HG02938 (cell line): ENCODE data around the gene BORCS5.
"Not testable (repeated sequence)": the region's sequence is repeated elsewhere in the genome, so short reads cannot be mapped to it uniquely, and the experiment has no call there.

Experiments
- ATAC-seq: cut with Tn5 transposase; IDR thresholded peaks from one replicate; pipeline ENCODE4 v1.9.1; 2021; ENCODE audit warnings: mild to moderate bottlenecking, moderate library complexity; ENCODE audit not compliant: unreplicated experiment

Gene BORCS5

GRCh38 chr12:12481631-12482030 lies 124.8 kb downstream of the BORCS5 start:
- ATAC-seq: no peak

DNA sequence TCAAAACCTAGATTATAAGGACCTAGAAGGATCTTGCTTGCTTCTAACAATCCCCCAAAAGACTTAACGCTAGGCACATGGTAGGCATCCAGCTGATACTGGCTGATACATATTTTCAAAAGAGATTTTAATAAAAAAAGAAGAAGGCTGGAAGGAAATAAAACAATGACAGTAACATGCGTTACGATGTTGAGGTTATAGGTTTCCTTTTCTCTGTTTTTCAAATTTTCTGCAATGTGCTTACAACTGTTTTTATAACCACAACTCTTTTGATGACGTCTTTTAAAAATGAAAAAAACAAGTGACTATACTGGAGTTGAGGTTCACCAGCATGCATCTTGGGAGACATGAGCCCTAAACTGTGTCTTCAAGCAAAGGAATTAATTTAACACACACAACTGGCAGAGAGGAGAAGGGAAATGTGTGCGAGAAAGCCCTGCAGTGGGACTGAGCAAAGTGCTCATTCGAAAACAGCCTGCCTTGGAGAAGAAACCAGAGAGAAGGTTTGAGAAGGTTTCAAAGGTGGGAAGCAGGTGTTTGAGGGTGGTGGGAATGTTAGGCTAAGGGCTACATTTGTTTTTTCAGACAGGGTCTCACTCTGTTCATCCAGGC lies 125.4 kb downstream of the BORCS5 start:
- ATAC-seq: no peak

- ATAC-seq: no peak
Measured at GRCh38 chr12:12482959-12483358, 126.1 kb downstream of the BORCS5 start.

- ATAC-seq: no peak
Measured at GRCh38 chr12:12483438-12483837, 126.6 kb downstream of the BORCS5 start.

GRCh38 chr12:12486661-12487240 lies 129.9 kb downstream of the BORCS5 start:
- peak; percentile 89 for ATAC-seq

- ATAC-seq: no peak
Measured at GRCh38 chr12:12487490-12487889, 130.6 kb downstream of the BORCS5 start.

DNA sequence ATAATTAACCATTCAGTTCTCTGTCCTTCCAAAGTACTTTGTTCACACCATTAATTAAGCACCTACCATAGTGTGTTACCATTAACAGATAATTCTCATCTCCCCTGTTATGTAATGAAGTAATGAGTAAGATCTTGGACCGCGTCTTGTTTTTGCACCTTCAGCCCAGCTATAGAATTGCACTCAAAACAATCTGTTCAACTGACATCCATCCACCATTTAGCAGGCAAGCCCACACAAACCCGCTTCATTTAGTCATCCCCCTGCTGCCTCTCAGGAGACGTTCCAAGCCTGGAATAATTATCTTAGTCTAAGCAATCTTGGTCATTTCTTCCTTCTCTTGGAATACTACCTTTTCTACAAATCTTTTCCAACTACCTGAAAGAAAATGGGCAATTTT lies 131.4 kb downstream of the BORCS5 start:
- ATAC-seq: no peak

DNA sequence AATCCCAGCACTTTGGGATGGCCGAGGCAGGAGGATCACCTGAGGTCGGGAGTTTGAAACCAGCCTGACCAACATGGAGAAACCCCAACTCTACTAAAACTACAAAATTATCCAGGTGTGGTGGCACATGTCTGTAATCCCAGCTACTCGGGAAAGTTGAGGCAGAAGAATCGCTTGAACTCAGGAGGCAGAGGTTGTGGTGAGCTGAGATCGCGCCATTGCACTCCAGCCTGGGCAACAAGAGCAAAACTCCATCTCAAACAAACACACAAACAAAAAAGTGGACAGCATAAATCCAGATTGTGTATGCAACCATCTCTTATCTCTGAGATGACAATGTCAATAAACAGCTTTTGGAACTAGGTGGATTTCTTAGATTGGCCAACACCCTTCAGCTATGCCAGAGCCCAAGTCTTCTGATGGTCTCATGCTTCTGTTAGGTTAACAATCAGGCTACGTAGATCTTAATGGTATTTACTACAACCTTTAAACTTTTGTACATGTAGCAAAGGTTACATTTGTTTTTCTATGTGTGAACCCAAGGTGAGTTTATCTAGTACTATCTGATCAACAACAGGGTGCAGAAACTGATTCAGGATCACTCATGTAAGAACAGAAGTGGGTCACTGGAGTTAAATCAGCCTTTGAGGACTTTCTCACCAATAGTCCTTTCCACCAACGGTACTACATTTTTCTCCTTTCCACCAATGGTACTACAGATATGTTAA lies 132.1 kb downstream of the BORCS5 start:
- no peak for ATAC-seq

GRCh38 chr12:12491606-12492005 lies 134.7 kb downstream of the BORCS5 start:
- no peak for ATAC-seq

GRCh38 chr12:12492547-12492946 lies 135.7 kb downstream of the BORCS5 start:
- no peak for ATAC-seq

GRCh38 chr12:12495536-12495935 lies 138.7 kb downstream of the BORCS5 start:
- ATAC-seq: no peak

- no peak for ATAC-seq
Measured at GRCh38 chr12:12498210-12498609, 141.3 kb downstream of the BORCS5 start.

GRCh38 chr12:12499909-12500604 lies 143.2 kb downstream of the BORCS5 start:
- no peak for ATAC-seq

GRCh38 chr12:12501121-12501520 lies 144.2 kb downstream of the BORCS5 start:
- no peak for ATAC-seq

DNA sequence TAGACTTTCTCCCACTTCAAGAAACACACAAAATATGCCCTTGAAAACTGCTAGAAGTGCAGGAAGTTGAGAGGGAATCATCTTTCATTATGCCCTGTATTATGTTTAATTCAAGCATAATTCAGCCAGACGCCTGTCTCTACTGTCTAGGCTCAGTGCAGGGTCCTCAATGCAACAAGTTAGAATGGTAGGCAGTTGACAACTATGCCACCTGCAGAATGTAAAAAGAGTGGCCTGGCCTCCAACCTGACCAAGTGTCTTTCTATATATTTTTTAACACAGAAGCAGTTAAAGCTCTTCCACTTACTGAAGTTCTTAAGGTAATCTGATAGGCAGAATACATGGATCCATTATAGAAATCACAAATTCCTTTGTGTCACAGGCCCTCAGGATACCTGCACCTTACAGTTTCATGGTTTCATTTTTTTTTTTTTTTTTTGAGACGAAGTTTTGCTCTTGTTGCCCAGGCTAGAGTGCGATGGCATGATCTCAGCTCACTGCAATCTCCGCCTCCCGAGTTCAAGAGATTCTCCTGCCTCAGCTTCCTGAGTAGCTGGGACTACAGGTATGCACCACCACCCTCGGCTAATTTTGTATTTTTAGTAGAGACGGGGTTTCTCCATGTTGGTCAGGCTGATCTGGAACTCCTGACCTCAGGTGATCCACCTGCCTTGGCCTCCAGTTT lies 145.4 kb downstream of the BORCS5 start:
- not testable (repeated sequence) for ATAC-seq

- ATAC-seq: no peak
Measured at GRCh38 chr12:12502815-12503151, 145.9 kb downstream of the BORCS5 start.

DNA sequence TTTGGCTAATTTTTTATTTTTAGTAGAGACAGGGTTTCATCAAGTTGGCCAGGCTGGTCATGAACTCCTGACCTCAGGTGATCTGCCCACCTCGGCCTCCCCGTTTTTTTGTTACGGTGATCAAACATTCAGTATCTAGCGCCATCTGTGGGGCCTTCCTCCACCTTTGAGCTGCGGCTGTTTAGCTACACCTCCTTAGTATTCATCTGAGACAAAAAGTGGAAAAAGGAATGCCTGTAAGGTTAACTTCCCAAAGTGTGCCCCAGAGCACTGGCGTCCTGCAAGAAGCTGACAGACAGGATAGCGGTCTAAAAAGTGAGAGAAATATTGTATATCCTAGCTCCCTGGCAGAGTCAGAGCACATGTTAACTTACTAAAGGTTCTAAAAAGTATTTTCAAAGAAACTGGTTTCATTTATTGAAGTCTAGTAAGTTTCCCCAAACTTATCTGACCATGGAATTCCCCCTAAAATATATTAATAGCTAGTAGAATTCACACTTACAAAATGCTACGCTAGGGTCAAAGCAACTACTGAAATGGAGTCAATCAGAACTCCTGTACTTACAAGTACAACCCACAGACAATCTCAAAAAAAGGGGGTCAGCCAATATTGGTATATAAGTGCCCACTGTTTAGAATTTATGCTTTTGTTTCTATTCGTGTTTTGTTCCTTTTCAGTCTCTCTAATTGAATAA lies 146.7 kb downstream of the BORCS5 start:
- no peak for ATAC-seq

DNA sequence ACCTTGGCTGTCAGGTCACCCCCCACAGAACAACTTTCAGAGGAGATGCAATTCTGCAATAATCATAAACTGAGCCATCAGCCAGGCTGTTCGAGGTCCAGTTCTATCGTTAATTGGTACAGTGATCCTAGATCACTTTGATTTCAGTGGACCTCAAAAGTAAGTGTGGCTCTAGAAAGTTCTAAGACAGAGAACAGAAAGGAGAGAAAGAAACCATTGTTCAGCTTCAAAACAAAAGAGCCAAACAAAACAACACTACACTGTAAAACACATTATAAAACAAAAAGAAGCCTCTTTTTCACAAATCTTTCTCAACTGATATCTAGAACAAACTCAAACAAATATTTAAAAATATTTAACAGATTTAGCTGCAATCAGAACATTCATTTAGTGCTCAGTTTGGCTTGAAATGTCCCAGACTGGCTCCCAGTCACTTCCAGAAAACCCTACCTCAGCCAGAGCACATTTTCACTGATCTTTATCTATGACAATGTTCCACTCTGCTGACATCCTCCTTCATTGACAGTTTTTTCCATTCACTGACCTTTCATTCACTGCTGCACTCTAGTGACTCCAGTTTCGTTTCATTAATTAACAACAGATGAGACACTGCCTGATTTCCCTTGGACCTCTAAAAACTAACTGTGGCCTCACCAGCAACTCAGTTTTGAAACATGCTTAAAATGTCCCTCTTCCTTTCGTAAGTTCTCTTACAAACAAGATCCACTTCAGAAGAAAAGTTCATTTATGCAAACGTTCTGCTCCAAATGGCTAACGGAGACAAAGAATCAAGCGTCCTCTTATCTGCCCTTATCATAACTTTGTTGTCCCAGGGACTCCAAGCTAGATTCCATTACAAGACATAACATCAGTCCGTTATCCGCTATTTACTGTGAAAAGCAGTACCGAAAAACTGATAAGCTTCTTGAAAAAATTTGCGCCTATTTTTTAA lies 148.9 kb downstream of the BORCS5 start:
- ATAC-seq: peak; percentile 90

DNA sequence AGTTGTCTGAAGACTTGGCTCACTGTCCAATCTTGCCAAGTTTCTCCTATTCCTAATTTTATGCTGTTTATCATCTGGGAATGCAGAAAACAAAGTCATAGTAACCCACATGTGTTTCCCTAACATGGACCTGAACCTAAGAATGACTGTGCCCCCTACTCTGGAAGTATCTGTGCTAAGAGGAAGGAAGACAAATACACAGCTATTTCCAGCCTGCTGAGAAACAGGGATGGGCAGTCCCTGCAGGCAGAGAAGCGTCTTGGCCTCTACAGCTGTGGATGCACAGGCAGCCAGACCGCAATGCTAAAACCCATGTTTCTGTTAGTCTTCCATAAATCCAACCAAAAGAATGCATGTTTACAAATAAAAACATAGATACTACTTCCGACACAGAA lies 149.6 kb downstream of the BORCS5 start:
- no peak for ATAC-seq

DNA sequence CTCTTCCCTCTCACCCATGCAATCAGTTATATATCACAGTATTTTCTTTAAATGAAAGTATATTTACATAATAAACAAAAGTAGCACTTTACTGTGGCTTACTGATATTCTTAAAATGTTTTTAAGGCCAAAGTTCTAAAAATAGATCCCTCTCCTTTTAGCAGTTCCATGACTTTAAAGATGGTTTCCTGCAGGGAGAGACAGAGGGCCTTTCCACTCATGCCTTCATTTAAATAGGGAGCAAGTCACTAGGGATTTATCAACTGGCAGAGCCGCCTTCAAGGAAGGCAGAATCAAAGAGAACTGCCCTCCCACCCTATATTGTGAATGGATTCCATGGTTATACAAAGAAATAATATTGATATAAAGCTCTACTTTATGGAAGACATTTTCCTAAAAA lies 150.2 kb downstream of the BORCS5 start:
- ATAC-seq: no peak
